ENCODE data around the gene LLCFC1. TPM values are rescaled to one million over a fixed set of nuclear protein-coding genes. Genes with fewer than 3 reads are reported as not detected.
A peak's percentile ranks its signal among the peaks of the same experiment; 100 is the strongest.

LLCFC1 gene
- total RNA-seq, 2 experiments from 2014 or later: not detected

- intact Hi-C loops (cut with micrococcal nuclease): no loop called here
- Mint-ChIP-seq H3K27ac (no peak overlapping the region), H3K36me3 (ENCODE audit: low read depth) (no peaks in the 10 kb centered on the region), H3K4me3 (no peak overlapping the region), H3K27me3 (peaks cover 5% of the 10 kb centered on the region), H3K4me1 (ENCODE audit: low read depth) (no peaks in the 10 kb centered on the region), H3K9me3 (peaks cover 19% of the 10 kb centered on the region)
- ChIA-PET CTCF (interaction anchor here (0.9 to 1.9 kb wide), 3 partner anchors 77 to 257 kb away, joined by 3 to 4 read pairs (median 3); no protein-coding TSS in a partner anchor), POLR2A (no interaction called here)
- DNase-seq (no peak), ATAC-seq (no peak)
- TF ChIP-seq, protein P1, sequence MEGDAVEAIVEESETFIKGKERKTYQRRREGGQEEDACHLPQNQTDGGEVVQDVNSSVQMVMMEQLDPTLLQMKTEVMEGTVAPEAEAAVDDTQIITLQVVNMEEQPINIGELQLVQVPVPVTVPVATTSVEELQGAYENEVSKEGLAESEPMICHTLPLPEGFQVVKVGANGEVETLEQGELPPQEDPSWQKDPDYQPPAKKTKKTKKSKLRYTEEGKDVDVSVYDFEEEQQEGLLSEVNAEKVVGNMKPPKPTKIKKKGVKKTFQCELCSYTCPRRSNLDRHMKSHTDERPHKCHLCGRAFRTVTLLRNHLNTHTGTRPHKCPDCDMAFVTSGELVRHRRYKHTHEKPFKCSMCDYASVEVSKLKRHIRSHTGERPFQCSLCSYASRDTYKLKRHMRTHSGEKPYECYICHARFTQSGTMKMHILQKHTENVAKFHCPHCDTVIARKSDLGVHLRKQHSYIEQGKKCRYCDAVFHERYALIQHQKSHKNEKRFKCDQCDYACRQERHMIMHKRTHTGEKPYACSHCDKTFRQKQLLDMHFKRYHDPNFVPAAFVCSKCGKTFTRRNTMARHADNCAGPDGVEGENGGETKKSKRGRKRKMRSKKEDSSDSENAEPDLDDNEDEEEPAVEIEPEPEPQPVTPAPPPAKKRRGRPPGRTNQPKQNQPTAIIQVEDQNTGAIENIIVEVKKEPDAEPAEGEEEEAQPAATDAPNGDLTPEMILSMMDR (IDR thresholded peaks at IDR 0.05): no peak
These were observed 18.4 kb downstream of the LLCFC1 start for GRCh38 chr7:142957723-142958122.

- peaks cover 14% of the 10 kb centered on the region for H3K9me3 Mint-ChIP-seq
- no peak overlapping the region for H3K27ac Mint-ChIP-seq
- intact Hi-C loops (cut with micrococcal nuclease): no loop called here
- H3K4me3 Mint-ChIP-seq: no peak overlapping the region
- no peaks in the 10 kb centered on the region for H3K4me1 Mint-ChIP-seq (ENCODE audit: low read depth)
- DNase-seq (no peak), ATAC-seq (no peak)
- ChIA-PET POLR2A (no interaction called here), CTCF (interaction anchor here (1.9 kb wide), 1 partner anchor 78 kb away, joined by 4 read pairs; no protein-coding TSS in a partner anchor)
- TF ChIP-seq, protein P1 (IDR thresholded peaks at IDR 0.05): no peak
- H3K36me3 Mint-ChIP-seq (ENCODE audit: low read depth): no peaks in the 10 kb centered on the region
- H3K27me3 Mint-ChIP-seq: peaks cover 7% of the 10 kb centered on the region
These were observed 19.9 kb downstream of the LLCFC1 start for GRCh38 chr7:142959202-142959601.

- DNase-seq (peak; percentile 11), ATAC-seq (no peak)
- TF ChIP-seq, protein P1 (IDR thresholded peaks at IDR 0.05): no peak
- Mint-ChIP-seq H3K36me3 (ENCODE audit: low read depth) (no peaks in the 10 kb centered on the region), H3K27ac (no peak overlapping the region), H3K9me3 (peaks cover 5% of the 10 kb centered on the region), H3K27me3 (peaks cover 7% of the 10 kb centered on the region), H3K4me1 (ENCODE audit: low read depth) (no peaks in the 10 kb centered on the region), H3K4me3 (no peak overlapping the region)
- ChIA-PET POLR2A (no interaction called here), CTCF (interaction anchor here (1.1 to 3.2 kb wide), 6 partner anchors 9 to 102 kb away, joined by 4 to 13 read pairs (median 6); no protein-coding TSS in a partner anchor)
- intact Hi-C loops (cut with micrococcal nuclease): no loop called here
These were observed 21.8 kb downstream of the LLCFC1 start for GRCh38 chr7:142960955-142961512.

DNA sequence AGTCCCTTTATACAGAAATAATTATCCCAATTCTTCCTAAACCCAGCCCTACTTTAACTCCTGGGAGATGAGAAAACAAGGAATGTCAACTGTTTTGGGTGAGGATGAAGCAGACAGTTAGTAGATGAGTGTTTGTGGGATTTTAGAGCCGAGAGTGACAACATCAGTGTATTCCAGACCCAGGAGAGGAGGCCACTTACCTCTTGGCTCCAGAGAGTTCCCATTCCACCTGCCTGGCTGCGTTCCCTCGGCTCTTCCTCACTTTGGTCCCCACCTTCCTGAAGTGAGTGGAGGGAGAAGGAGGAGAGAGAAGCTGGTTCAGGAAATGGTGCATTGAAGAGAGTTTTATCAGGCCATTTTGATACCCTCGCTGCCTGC, 22.3 kb downstream of the LLCFC1 start:
- H3K27ac Mint-ChIP-seq: no peak overlapping the region
- CTCF ChIA-PET: interaction anchor here (1.2 to 3.2 kb wide), 5 partner anchors 9 to 103 kb away, joined by 4 to 13 read pairs (median 7); no protein-coding TSS in a partner anchor

More for the DNA sequence above, 22.3 kb downstream of the LLCFC1 start:
- TF ChIP-seq, protein P1 (IDR thresholded peaks at IDR 0.05): no peak
- H3K36me3 Mint-ChIP-seq (ENCODE audit: low read depth): no peaks in the 10 kb centered on the region
- intact Hi-C loops (cut with micrococcal nuclease): no loop called here
- ATAC-seq (no peak), DNase-seq (no peak)
- POLR2A ChIA-PET: no interaction called here
- H3K4me1 Mint-ChIP-seq (ENCODE audit: low read depth): no peaks in the 10 kb centered on the region
- H3K27me3 Mint-ChIP-seq: peaks cover 7% of the 10 kb centered on the region
- H3K9me3 Mint-ChIP-seq: no peaks in the 10 kb centered on the region
- H3K4me3 Mint-ChIP-seq: no peak overlapping the region
